Measurements from ENCODE around the gene DTNB.

Gene DTNB

GRCh38 chr2:25371253-25372241 lies 301.8 kb downstream of the DTNB start:
- no peak for DNase-seq (ENCODE audit: low read depth in 2 of 2)

DNA sequence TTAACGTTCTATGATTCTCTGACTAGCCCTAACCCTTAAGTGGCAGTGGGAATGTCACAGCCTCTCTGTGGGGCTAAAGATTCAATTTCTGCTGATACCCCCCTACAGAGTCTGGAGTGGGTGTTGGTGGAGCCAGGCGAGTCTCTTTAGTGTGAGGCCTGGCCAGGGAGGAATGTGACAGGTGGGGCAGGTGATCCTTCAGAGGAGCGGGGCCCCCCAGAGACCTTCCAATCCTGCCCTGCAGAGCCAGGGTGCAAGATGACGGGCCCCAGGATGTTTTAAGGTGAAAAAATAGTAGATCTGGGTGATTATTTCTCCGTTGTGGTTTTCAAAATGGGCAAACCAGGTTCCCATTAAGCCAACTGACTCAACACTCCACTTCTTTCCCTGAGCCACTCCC lies 303.5 kb downstream of the DTNB start:
- DNase-seq (ENCODE audit: low read depth in 2 of 2), result no peak

DNA sequence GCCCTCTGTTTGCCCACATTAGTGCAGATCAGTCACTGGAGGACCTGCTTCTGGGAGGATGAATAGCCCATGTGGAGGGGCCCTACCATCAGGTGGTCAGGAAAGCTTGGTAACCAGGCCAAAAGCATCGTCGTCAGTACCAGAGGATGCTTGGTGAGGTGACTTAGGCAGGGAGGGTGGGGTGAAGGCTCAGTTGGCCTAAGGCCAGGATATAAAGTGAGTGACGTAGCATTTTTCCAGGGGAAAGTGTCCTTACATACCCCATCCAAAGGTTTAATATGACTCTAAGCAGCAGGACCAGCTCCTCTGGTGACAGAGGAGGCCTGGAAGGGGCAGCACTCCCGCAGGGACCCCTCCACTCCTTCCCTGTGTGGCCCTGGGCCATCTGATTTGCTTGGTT lies 303.9 kb downstream of the DTNB start:
- no peak for DNase-seq (ENCODE audit: low read depth in 2 of 2)

DNA sequence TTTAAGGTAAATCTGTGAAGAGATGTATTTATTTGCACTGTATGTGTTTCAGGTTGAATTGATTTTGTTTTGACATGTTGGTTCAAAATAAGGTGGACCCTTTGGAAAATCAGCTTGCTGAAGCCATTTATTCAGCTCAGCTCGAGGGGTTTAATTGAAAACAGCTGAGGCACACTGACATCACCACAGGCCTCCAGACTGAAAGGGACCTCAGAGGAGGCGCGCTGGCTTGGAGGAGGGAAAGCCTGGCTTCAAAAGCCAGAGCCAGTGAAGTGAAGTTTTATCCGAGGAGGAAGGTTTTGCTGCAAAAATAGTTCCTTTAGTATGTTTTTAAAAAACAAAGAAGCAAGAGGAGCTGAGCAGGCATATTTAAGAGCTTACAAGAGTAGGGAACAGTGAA lies 304.7 kb downstream of the DTNB start:
- DNase-seq (ENCODE audit: low read depth in 2 of 2), result no peak

DNA sequence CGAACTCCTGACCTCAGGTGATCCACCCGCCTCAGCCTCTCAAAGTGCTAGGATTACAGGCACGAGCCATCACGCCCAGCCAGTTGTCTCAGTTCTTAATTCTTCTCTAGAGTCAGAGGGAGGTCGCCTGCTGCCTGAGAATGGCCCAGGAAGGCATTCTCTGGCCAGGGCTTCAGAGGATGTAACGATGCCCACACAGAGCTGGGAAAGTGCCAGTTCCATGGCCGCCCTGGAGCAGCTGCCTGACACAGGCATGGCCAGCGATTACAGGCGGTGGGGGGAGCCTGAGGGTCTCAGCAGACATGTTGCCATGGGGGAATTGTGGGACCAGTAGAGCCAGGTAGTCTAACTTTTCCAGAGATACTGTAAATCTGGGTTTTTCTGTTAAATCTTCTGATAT lies 306.1 kb downstream of the DTNB start:
- DNase-seq (ENCODE audit: low read depth in 2 of 2), result no peak

GRCh38 chr2:25366629-25367028 lies 306.7 kb downstream of the DTNB start:
- DNase-seq (ENCODE audit: low read depth in 2 of 2), result no peak

DNA sequence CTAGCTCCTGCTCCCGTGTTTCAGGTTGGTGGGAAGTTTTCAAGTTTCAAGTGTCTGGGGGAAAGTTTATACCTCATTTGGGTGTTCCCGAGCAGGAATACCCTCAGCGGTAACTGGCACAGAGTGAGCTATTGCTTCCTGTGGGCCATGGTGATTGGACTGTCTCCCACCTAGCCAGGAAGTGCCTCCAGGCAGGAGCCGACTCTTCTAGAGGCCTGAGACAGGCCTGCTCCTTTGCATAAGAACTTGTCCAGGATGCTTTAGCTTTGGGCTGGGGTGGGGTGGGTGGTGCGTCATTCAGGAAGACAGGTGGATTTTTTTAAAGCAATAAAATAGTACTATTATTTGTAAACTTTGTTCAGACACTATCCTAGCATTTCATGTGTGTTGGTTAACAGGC lies 308.1 kb downstream of the DTNB start:
- no peak for DNase-seq (ENCODE audit: low read depth in 2 of 2)

- no peak for DNase-seq (ENCODE audit: low read depth in 2 of 2)
Observed at GRCh38 chr2:25363733-25364132, 309.6 kb downstream of the DTNB start.

DNA sequence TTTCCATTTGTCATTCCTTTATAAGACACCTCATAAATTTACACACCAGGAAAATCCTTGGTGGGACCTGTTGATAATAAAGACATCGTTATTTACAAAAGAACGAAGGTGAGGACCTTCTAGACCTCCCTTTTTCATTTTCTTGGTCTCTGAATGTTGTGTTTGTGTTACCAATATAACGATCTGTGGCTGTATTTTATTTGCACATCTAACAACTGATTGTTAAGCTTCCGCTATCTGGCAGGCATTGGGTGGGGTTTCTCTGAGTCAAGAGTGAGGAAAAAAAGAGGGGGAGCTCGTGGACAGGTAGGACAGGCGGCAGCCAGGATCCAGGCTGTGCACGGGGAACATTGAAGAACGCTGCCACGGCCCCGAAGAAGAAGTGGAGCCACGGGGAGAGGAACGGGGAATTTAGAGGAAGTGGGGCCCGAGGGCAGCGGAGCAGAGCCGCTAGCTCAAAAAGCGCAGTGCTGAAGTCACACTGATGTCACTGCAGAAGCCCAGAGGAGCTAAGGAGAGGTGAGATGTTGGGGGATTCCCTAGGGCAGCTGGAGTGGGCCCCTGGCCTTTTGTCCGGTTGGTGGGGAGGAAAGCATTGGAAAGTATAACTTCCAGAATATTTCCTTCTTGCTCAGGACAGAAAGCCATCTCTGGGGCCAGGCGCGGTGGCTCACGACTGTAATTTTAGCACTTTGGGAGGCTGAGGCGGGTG lies 310.8 kb downstream of the DTNB start:
- DNase-seq (ENCODE audit: low read depth in 2 of 2), result no peak

- DNase-seq (ENCODE audit: low read depth in 2 of 2), result peak; percentile 85 to 90
Observed at GRCh38 chr2:25362049-25362433, 311.3 kb downstream of the DTNB start.

DNA sequence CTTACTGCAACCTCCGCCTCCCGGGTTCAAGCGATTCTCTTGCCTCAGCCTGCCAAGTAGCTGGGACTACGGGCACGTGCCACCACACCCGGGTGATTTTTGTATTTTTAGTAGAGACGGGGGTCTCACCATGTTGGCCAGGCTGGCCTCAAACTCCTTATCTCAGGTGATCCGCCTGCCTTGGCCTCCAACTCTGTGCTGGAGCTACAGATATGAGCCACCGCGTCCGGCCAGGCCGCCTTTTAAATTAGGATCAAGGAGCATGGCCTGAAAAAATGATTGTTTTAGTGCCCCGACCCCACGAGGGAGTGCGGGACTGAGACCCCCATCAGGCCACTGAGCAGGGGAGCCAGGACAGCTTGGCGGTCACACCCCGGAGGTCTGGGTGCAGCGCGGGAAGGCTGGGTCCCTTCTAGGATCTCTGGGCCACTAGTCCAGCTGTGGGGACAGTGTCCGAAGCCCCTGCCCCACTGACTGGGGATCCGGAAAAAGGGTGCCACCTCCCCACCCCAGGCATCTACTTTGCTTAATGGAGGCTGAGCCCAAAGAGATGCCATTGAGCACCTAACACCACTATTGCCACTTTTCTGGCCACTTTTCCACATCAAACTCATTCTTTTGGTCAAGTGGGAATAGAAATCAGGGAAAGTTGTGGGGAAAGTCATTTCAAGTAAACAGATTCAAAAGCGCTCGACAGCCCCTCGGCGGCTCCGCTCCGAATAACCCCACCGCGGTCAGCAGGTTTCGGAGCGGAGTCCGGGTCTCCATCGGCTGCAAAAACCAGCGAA lies 311.9 kb downstream of the DTNB start:
- no peak for DNase-seq (ENCODE audit: low read depth in 2 of 2)

- no peak for DNase-seq (ENCODE audit: low read depth in 2 of 2)
Observed at GRCh38 chr2:25358836-25359235, 314.5 kb downstream of the DTNB start.

- no peak for DNase-seq (ENCODE audit: low read depth in 2 of 2)
Observed at GRCh38 chr2:25358249-25358815, 315.0 kb downstream of the DTNB start.

GRCh38 chr2:25356088-25356487 lies 317.3 kb downstream of the DTNB start:
- DNase-seq (ENCODE audit: low read depth in 2 of 2), result no peak

GRCh38 chr2:25355270-25355669 lies 318.1 kb downstream of the DTNB start:
- no peak for DNase-seq (ENCODE audit: low read depth in 2 of 2)

DNA sequence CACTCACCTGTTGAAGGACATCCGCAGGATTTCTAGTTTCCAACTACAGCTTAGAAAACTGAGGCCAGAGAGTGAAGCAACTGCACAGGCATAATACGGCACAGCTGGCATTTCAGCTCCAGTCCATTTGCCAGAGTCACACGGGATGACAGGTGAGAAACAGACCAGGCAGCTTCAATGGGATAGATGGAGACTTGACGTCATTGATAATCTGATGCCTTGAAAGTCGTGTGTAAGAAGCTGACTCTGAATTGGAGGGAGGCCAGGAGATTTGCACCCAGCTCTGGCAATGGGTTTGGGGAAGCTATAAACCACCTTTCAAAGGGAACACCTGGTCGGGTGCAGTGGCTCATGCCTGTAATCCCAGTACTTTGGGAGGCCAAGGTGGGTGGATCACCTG lies 319.3 kb downstream of the DTNB start:
- DNase-seq (ENCODE audit: low read depth in 2 of 2), result no peak

- no peak for DNase-seq (ENCODE audit: low read depth in 2 of 2)
Observed at GRCh38 chr2:25349397-25349796, 324.0 kb downstream of the DTNB start.

GRCh38 chr2:25347846-25348245 lies 325.5 kb downstream of the DTNB start:
- DNase-seq (ENCODE audit: low read depth in 2 of 2), result no peak

- peak in 1 of 2 donors; percentile 43 for DNase-seq (ENCODE audit: low read depth in 2 of 2)
Observed at GRCh38 chr2:25347205-25347815, 326.1 kb downstream of the DTNB start.

DNA sequence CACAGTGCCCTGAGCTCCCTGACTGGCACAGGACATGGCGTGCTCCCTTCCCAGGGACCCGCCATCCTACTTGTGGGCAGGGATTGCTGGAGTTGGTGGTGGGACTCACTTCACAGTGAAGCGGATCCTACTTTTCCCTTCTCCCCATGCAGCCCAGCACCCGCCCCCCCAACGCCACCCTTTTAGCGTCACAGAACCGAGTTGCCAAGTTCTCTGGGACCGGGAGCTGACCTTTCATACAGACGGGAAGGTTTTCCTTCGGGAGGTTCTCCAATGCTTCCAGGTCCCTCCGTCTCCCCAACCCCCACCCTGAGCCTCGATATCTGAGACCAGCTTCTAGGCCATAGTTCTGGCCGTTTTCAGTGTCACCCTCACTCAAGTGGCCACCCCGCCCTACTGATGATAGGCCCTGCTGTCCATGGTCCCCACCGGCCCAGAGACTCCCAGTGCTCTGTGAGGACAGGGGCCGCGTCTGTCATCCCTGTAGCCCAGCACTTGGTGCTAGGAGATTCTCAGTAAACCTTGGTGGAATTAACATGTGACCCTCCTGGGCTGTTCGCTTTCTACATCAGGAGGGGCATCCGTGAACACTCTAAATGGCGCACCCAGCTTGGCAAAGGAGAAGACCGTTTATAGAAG lies 330.1 kb downstream of the DTNB start:
- DNase-seq (ENCODE audit: low read depth in 2 of 2), result no peak

Measured in activated CD8-positive, alpha-beta memory T cell treated with anti-CD3 and anti-CD28 coated beads for 4 hours (primary cell).